Duodenal mucosa (tissue), 2 donors: ENCODE results near the gene TMEM266.

Experiments
- H3K27ac ChIP-seq: one replicate; pipeline ENCODE4 v1.7.0; 2013; ENCODE audit warnings: low read depth, low read length
- H3K27me3 ChIP-seq, 2 donors: one replicate each; pipeline ENCODE4 v1.7.0; 2013; ENCODE audit warnings: low read length in 2 of 2, control low read depth in 1 of 2; ENCODE audit not compliant: insufficient read depth in 2 of 2, control insufficient read depth in 1 of 2
- H3K36me3 ChIP-seq, 2 donors: one replicate each; pipeline ENCODE4 v1.7.0; 2013; ENCODE audit warnings: low read length in 2 of 2, control low read depth in 1 of 2; ENCODE audit not compliant: insufficient read depth in 2 of 2, control insufficient read depth in 1 of 2
- H3K4me1 ChIP-seq, 2 donors: one replicate each; pipeline ENCODE4 v1.7.0; 2013; ENCODE audit warnings: low read length in 2 of 2, control low read depth in 1 of 2; ENCODE audit not compliant: insufficient read depth in 2 of 2, control insufficient read depth in 1 of 2
- H3K4me3 ChIP-seq, 2 donors: one replicate each; pipeline ENCODE4 v1.7.0; 2013; ENCODE audit warnings: low read length in 2 of 2, low read depth in 1 of 2
- H3K9ac ChIP-seq, 2 donors: one replicate each; pipeline ENCODE4 v1.7.0; 2013; ENCODE audit warnings: low read length in 2 of 2, low read depth in 1 of 2
- H3K9me3 ChIP-seq, 2 donors: one replicate each; pipeline ENCODE4 v1.7.0; 2013; ENCODE audit warnings: low read length in 2 of 2, control low read depth in 1 of 2; ENCODE audit not compliant: control insufficient read depth in 1 of 2

The TMEM266 gene

GRCh38 chr15:76252249-76252648, 192.5 kb downstream of the TMEM266 start:
- no peaks in the 10 kb centered on the region for H3K9me3 ChIP-seq
- H3K9ac ChIP-seq = no peak overlapping the region
- H3K4me3 ChIP-seq = no peak overlapping the region
- H3K36me3 ChIP-seq = peaks cover 0 to 3% of the 10 kb centered on the region in 2 donors
- no peak overlapping the region for H3K27ac ChIP-seq
- H3K27me3 ChIP-seq = no peaks in the 10 kb centered on the region
- H3K4me1 ChIP-seq = no peaks in the 10 kb centered on the region

- Histone ChIP-seq H3K4me1 (no peaks in the 10 kb centered on the region), H3K9me3 (peaks cover 0 to 2% of the 10 kb centered on the region in 2 donors), H3K36me3 (peaks cover 6 to 11% of the 10 kb centered on the region in 2 donors), H3K27me3 (no peaks in the 10 kb centered on the region), H3K9ac (no peak overlapping the region), H3K4me3 (no peak overlapping the region), H3K27ac (no peak overlapping the region)
Measured at GRCh38 chr15:76253691-76254473, 194.1 kb downstream of the TMEM266 start.
